HUES64 (cell line): ENCODE measurements around the gene SCAMP5.

Source experiments
- H3K27ac ChIP-seq: 2 replicates; pipeline ENCODE4 v1.7.0; 2013; ENCODE audit warnings: low read depth, low read length, inconsistent platforms
- H3K27me3 ChIP-seq: 2 replicates; pipeline ENCODE4 v1.6.1; 2013; ENCODE audit warnings: mild to moderate bottlenecking, low read length; ENCODE audit not compliant: insufficient read depth
- H3K36me3 ChIP-seq: 2 replicates; pipeline ENCODE4 v1.6.1; 2013; ENCODE audit warnings: mild to moderate bottlenecking, low read length; ENCODE audit not compliant: insufficient read depth
- H3K4me1 ChIP-seq: 2 replicates; pipeline ENCODE4 v1.6.1; 2013; ENCODE audit warnings: mild to moderate bottlenecking, low read length, moderate library complexity; ENCODE audit not compliant: insufficient read depth
- H3K4me3 ChIP-seq: 2 replicates; pipeline ENCODE4 v1.5.1; 2013; ENCODE audit warnings: mild to moderate bottlenecking, low read length, moderate library complexity
- H3K9ac ChIP-seq: 2 replicates; pipeline ENCODE4 v1.6.1; 2013; ENCODE audit warnings: mild to moderate bottlenecking, low read depth, low read length
- H3K9me3 ChIP-seq: 2 replicates; pipeline ENCODE4 v1.6.1; 2013; ENCODE audit warnings: low read depth, low read length; ENCODE audit not compliant: insufficient read depth
- WGBS: fragments of 150-250, 120-280 bp; methylation state at CpG from one replicate; pipeline ENCODE4 v1.1.7; 2013; ENCODE audit warnings: missing lambda C conversion rate; 5-methylcytosine and 5-hydroxymethylcytosine counted together

Gene SCAMP5

DNA sequence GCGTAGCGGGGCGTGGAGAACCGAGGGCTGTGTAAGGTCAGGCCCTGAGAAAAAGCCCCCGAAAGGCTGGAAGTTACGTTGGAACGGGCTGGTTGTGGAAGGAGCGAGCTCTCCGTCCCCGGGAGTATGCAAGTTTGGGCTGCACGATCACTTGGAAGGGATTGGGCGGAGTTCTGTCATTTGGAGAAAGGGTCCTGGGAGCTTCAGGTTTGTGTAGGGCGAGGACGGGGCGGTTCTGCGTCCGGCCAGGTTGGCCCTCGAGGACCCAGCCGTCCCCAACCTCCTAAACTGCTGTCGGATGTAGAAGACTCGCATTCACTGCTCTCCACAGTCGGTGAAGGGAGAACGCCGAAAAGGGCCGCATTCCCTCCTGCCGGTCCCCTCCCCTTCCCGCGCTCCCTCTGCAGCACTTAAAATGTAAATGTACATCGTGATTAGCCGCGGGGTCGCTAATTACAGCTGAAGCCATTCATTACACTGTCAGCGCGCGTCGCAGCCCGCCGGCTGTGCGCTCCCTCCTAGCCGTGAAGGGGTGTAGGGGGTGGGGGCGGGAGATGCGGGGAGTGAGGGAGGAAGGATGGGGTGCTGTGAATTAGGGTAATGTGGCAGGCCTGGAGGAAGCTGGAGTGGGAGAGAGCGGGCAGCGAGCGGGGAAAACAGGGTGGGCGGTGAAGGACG, 36.3 kb upstream of the SCAMP5 start:
- peaks cover 58% of the 10 kb centered on the region for H3K27me3 ChIP-seq
- H3K36me3 ChIP-seq = no peaks in the 10 kb centered on the region
- H3K4me1 ChIP-seq = peaks cover 16% of the 10 kb centered on the region
- no peaks in the 10 kb centered on the region for H3K9me3 ChIP-seq
- 1% methylated on average over 47 of the region's 47 CpGs for WGBS
- peak overlapping the region; percentile 62 for H3K4me3 ChIP-seq
- H3K27ac ChIP-seq = no peak overlapping the region
- H3K9ac ChIP-seq = no peak overlapping the region

DNA sequence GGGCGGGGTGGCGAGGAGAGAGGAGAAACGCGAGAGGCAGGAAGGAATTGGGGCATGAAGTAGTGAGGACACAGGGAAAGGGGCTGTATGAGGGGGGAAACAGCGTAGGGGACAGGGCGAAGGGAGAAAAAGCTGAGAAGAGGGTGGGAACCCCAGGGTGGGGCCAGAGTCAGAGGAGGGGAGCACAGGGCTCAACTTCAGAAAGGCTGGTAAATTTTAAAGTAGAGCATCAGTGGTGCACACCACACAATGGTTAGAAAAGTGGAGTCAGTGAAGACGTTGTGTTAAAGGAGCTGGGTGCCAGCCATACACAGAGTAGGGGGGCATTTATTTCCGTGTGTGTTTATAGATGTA, 35.8 kb upstream of the SCAMP5 start:
- peaks cover 16% of the 10 kb centered on the region for H3K4me1 ChIP-seq
- H3K27me3 ChIP-seq = peaks cover 58% of the 10 kb centered on the region
- 12% methylated on average over 8 of the region's 8 CpGs for WGBS
- H3K36me3 ChIP-seq = no peaks in the 10 kb centered on the region
- no peak overlapping the region for H3K27ac ChIP-seq
- H3K9me3 ChIP-seq = no peaks in the 10 kb centered on the region
- no peak overlapping the region for H3K9ac ChIP-seq
- peak overlapping the region; percentile 62; the same call in 1 of the 2 replicates for H3K4me3 ChIP-seq

DNA sequence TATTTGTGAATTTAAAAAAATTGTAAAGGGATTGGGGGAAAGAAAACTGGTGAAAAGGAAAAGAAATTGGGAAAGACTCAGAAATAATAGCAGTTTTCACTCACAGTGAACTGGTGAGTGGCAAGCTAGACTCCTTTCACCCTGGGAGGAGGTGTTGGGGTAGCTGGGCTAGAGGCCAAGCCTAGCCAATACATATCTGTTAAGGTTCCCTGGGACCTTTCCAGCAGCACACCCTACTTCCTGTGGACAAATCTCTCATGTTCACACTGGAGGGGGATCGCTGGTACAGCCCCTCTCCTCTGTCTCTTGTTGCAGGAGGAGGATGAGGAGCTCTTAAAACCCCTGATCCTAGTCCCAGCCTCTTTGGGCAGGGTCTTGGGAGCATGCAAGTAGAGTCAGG, 35.1 kb upstream of the SCAMP5 start:
- no peak overlapping the region for H3K27ac ChIP-seq
- no peak overlapping the region for H3K9ac ChIP-seq
- WGBS = 83% methylated on average over 1 of the region's 1 CpG
- H3K27me3 ChIP-seq = peaks cover 52% of the 10 kb centered on the region
- H3K4me1 ChIP-seq = peaks cover 9% of the 10 kb centered on the region
- no peaks in the 10 kb centered on the region for H3K36me3 ChIP-seq
- no peaks in the 10 kb centered on the region for H3K9me3 ChIP-seq
- no peak overlapping the region for H3K4me3 ChIP-seq

DNA sequence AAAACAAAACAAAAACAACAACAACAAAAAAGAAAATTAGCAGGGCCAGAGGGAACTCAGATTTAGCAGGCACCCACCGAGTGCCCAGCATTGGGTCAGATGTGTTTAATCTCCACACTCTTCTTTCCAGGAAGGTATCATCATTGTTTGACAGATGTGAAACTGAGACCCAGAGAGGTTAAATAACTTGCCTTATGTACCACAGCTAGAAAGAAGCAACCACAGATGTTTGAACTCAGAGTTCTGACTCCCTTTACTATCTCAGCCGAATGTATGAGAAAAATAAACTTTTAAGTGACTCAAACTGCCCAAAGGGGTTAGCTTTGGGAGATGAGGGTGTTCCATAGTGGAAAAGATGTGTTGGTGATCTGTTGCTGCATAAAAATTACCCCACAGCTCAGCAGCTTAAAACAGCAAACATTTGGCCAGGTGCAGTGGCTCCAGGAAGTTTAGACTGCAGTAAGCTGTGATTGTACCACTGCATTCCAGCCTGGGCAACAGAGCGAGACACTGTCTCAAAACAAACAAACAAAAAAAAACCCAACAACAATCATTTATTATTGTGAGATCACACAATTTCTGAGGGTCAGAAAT, 34.3 kb upstream of the SCAMP5 start:
- Histone ChIP-seq H3K36me3 (no peaks in the 10 kb centered on the region), H3K9me3 (no peaks in the 10 kb centered on the region), H3K4me3 (no peak overlapping the region), H3K4me1 (peaks cover 4% of the 10 kb centered on the region), H3K27me3 (peaks cover 44% of the 10 kb centered on the region), H3K27ac (no peak overlapping the region), H3K9ac (no peak overlapping the region)
- WGBS = 94% methylated on average over 2 of the region's 3 CpGs

DNA sequence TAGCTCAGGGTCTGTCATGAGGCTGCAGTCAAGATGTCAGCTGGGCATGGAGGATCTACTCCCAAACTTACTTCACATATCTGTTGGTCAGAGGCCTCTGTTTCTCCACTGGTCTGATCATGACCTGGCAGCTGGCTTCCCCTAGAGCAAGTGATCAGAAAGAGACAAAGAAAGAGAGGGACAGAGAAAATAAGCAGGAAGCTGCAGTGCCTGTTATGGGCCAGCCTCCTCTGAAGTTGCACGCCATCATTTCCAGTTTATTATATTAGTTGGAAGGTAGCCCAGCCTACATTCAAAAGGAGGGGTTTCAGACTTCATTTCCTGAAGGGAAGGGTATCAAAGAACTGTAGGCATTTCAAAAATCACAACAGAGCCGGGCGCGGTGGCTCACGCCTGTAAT, 33.7 kb upstream of the SCAMP5 start:
- peaks cover 40% of the 10 kb centered on the region for H3K27me3 ChIP-seq
- no peak overlapping the region for H3K9ac ChIP-seq
- peaks cover 4% of the 10 kb centered on the region for H3K4me1 ChIP-seq
- no peaks in the 10 kb centered on the region for H3K36me3 ChIP-seq
- no peaks in the 10 kb centered on the region for H3K9me3 ChIP-seq
- H3K27ac ChIP-seq = no peak overlapping the region
- H3K4me3 ChIP-seq = no peak overlapping the region
- WGBS = 95% methylated on average over 5 of the region's 5 CpGs

DNA sequence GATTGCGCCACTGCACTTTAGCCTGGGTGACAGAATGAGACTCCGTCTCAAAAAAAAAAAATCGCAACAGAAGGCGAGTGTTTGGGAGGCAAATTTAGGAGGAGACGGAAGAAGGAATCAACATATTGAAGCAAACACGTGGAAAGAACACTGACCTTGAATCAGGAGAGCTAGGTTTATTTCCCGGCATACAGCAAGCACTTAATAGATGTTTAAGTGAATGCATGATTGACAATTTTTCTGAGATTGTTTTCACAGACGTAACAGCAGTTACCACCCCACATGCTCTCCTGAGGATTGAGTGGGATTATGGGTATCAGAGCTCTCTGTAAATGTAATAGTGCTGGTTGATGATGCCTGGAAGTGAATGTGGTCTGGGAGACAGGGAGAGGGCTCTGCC, 33.1 kb upstream of the SCAMP5 start:
- Histone ChIP-seq H3K27ac (no peak overlapping the region), H3K9ac (no peak overlapping the region), H3K27me3 (peaks cover 38% of the 10 kb centered on the region), H3K36me3 (no peaks in the 10 kb centered on the region), H3K4me3 (no peak overlapping the region), H3K4me1 (peaks cover 4% of the 10 kb centered on the region), H3K9me3 (no peaks in the 10 kb centered on the region)
- 86% methylated on average over 8 of the region's 8 CpGs for WGBS

DNA sequence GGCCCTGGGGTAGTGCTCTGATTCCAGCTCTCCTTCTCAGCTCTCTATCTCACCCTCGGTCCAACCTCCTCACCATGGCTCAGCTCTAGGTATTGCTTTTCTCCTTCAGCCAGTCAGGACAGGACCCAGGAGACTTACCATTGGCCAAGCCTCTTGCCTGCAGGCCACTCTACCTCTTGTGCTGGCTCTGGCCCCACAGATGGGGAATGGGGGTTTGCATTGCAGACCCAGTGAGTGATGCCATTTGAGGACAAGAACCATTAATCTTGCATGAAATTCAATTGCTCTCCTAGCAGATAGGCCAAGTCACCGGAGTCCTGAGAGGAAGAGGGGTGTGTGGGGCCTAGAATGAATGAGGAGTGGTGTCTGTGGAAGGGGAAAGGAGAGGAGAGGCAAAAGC, 32.7 kb upstream of the SCAMP5 start:
- WGBS = 65% methylated on average over 2 of the region's 2 CpGs
- H3K4me1 ChIP-seq = peaks cover 3% of the 10 kb centered on the region
- H3K4me3 ChIP-seq = no peak overlapping the region
- H3K27me3 ChIP-seq = peaks cover 34% of the 10 kb centered on the region
- H3K27ac ChIP-seq = no peak overlapping the region
- H3K9ac ChIP-seq = no peak overlapping the region
- no peaks in the 10 kb centered on the region for H3K9me3 ChIP-seq
- no peaks in the 10 kb centered on the region for H3K36me3 ChIP-seq

DNA sequence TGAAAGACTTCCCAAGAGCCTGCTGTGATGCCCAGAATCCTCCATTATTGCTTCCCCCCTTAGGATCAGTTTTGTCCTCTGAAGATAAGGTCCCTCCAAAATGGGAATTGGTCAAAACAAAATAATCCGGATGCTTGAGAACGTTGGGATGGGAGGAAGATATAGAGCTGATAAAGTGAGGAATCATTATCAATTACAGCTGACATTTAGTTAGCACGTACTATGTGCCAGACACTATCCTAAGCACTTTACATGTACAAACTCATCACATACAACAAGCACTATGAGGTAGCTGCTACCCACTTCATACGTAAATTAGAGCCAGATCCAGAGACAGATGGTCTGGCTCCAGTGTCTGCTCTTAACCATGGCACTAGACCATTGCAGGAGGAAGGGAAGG, 32.1 kb upstream of the SCAMP5 start:
- no peak overlapping the region for H3K9ac ChIP-seq
- no peaks in the 10 kb centered on the region; the same call in 1 of the 2 replicates for H3K4me1 ChIP-seq
- no peaks in the 10 kb centered on the region for H3K36me3 ChIP-seq
- H3K9me3 ChIP-seq = no peaks in the 10 kb centered on the region
- peaks cover 28% of the 10 kb centered on the region for H3K27me3 ChIP-seq
- WGBS = 91% methylated on average over 2 of the region's 4 CpGs
- no peak overlapping the region for H3K4me3 ChIP-seq
- no peak overlapping the region for H3K27ac ChIP-seq

DNA sequence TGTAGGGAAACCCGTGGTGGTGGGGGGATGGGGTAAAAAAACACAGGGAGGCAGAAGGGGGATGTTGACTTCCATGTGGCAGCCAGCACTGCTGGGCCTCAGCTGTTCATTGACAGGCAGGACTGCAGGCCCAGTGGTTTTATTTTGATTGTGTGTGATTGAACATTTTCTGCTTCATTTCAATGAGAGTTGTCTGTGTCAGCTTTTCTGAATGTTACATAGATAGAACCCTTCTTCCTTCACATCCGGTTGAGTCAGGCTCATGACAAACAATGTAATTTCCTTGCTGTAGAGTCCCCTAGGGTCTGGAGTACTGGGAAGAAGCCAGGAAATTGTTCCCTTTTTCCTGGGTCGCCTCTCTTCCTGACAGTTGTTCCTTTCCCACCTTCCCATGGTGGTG, 30.6 kb upstream of the SCAMP5 start:
- Histone ChIP-seq H3K4me1 (no peaks in the 10 kb centered on the region; the same call in 1 of the 2 replicates), H3K36me3 (no peaks in the 10 kb centered on the region), H3K9ac (no peak overlapping the region), H3K4me3 (no peak overlapping the region), H3K27ac (no peak overlapping the region), H3K9me3 (no peaks in the 10 kb centered on the region), H3K27me3 (peaks cover 12% of the 10 kb centered on the region)
- 57% methylated on average over 2 of the region's 3 CpGs for WGBS

DNA sequence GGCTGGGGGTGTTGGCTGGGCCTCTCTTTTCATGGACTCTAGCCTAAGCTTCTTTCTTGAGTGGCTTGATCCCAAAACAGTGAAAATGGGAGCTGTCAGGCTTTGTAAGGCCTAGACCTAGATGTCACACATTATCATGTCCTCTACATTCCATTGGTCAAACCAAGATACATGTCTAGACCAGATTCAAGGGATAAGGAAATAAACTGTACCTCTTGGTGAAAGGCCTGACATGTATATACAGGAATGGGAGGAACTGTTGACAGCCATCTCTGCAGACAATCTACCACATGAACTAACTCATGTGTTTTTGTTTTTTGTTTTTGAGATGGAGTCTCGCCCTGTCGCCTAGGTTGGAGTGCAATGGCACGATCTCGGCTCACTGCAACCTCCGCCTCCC, 27.7 kb upstream of the SCAMP5 start:
- no peak overlapping the region for H3K27ac ChIP-seq
- H3K9me3 ChIP-seq = no peaks in the 10 kb centered on the region
- WGBS = 98% methylated on average over 5 of the region's 5 CpGs
- H3K4me3 ChIP-seq = no peak overlapping the region
- H3K4me1 ChIP-seq = no peaks in the 10 kb centered on the region
- no peak overlapping the region for H3K9ac ChIP-seq
- no peaks in the 10 kb centered on the region for H3K27me3 ChIP-seq
- no peaks in the 10 kb centered on the region for H3K36me3 ChIP-seq

DNA sequence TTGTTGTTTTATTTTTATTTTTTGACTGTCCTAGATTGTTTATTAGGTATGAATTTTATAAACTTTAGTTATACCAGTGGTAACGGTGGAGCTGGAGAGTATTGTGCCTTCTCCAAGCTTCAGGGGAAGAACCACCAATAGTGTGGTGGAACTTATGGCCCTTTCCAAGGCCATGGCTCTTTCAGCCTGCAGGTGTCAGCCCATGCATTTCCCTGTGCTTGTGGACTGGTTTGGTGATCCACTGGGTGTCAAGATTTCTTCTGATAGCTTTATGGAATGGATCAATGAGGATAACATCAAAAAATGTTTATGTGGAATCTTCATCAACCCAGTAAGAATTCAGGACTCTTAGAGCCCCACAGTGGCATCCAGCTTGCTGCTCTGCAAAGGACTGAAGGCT, 19.2 kb upstream of the SCAMP5 start:
- Histone ChIP-seq H3K4me1 (peaks cover 5% of the 10 kb centered on the region; the same call in 1 of the 2 replicates), H3K9me3 (no peaks in the 10 kb centered on the region), H3K4me3 (no peak overlapping the region), H3K27ac (no peak overlapping the region), H3K9ac (no peak overlapping the region), H3K36me3 (no peaks in the 10 kb centered on the region), H3K27me3 (no peaks in the 10 kb centered on the region)
- WGBS = 88% methylated on average over 1 of the region's 1 CpG

DNA sequence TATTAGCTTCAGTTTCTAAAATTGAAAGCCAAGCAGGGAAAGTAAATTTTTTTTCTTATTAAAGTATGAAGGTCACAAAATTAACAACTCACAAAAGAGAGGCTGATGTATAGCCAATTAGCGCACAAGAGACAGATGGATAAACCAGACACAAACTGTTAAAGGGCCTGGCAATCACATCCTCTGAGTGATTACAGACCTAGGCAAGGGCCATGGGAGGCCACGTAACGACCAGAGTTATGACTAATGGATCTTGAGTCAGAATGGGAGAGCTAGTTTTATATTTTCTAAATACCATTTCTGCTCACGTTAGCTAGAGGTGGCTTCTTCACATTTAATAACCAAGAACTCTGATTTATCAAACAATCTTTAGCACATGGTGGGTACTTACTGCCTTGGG, 17.8 kb upstream of the SCAMP5 start:
- Histone ChIP-seq H3K36me3 (no peaks in the 10 kb centered on the region), H3K4me3 (no peak overlapping the region), H3K9ac (no peak overlapping the region), H3K27me3 (no peaks in the 10 kb centered on the region), H3K9me3 (no peaks in the 10 kb centered on the region), H3K4me1 (peaks cover 5% of the 10 kb centered on the region; the same call in 1 of the 2 replicates), H3K27ac (no peak overlapping the region)
- WGBS = 96% methylated on average over 4 of the region's 4 CpGs
